ENCODE measurements around the gene NUAK2.

Gene NUAK2

DNA sequence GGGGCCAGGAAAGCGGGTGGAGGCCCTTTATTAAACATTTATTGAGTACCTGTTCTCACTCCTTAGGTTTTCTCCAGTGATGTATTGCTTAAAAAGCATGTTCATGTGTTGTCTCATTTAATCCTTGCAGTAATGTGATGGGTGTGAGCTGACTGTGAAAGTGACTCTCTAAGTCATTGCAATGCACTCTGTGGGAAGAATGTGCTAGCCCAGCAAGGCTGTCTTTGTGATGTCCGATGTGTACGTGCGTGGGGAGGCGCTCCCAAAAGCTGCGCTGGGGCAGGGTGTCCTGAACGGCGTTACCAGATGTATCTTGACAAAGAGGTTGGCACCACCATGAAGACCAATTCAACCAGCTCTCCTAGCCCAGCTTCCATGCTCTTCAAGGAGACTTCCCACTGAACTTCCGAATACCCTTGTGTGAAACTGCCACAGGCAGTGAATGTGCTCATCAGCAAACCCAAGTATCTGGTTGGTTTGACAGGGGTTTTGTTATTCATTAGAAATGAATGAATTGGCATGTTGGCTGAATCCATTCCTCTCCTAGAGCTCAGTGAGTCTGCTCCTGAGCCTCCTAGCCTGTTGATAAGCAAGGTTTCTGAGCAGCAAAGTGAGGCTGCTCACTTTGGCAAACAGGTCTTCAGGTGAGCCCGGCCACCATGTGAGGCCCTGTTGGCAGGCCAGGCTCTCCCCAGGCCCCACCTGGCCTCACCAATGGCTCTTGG lies 28.0 kb downstream of the NUAK2 start:
- H3K4me2 ChIP-seq (ENCODE audit: low read depth, low read length, poor library complexity, severe bottlenecking): no peak overlapping the region
- no peaks in the 10 kb centered on the region for H3K79me2 ChIP-seq (ENCODE audit: insufficient read depth, low read length)

DNA sequence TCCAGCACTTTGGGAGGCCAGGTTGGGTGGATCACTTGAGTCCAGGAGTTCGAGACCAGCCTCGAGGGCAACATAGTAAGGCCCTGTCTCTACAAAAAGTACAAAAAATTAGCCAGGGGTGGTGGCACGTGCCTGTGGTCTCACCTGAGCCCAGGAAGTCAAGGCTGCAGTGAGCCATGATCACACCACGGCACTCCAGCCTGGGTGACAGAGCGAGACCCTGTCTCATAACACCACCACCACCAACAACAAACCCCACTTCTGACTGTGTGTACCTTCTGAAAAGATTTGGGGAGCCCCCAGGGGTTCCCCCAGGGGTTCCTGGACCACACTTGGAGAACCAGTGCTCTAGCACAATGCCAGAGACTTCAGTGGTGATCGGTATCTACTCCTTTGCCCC lies 29.9 kb downstream of the NUAK2 start:
- peaks cover 14% of the 10 kb centered on the region for H3F3A ChIP-seq (ENCODE audit: insufficient read depth)
- no peak overlapping the region for H3K4me2 ChIP-seq (ENCODE audit: low read depth, low read length, poor library complexity, severe bottlenecking)
- no peak overlapping the region for H3K4me3 ChIP-seq (ENCODE audit: insufficient read depth, low read length, poor library complexity, severe bottlenecking)
- H3K27ac ChIP-seq (ENCODE audit: low read depth, low read length): no peak overlapping the region
- H4K20me1 ChIP-seq (ENCODE audit: low read depth, low read length): no peaks in the 10 kb centered on the region
- H3K9me3 ChIP-seq (ENCODE audit: insufficient read depth, low read length): no peaks in the 10 kb centered on the region
- no peaks in the 10 kb centered on the region for H3K36me3 ChIP-seq (ENCODE audit: low read length)
- TF ChIP-seq, protein P1, sequence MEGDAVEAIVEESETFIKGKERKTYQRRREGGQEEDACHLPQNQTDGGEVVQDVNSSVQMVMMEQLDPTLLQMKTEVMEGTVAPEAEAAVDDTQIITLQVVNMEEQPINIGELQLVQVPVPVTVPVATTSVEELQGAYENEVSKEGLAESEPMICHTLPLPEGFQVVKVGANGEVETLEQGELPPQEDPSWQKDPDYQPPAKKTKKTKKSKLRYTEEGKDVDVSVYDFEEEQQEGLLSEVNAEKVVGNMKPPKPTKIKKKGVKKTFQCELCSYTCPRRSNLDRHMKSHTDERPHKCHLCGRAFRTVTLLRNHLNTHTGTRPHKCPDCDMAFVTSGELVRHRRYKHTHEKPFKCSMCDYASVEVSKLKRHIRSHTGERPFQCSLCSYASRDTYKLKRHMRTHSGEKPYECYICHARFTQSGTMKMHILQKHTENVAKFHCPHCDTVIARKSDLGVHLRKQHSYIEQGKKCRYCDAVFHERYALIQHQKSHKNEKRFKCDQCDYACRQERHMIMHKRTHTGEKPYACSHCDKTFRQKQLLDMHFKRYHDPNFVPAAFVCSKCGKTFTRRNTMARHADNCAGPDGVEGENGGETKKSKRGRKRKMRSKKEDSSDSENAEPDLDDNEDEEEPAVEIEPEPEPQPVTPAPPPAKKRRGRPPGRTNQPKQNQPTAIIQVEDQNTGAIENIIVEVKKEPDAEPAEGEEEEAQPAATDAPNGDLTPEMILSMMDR (IDR thresholded peaks at IDR 0.05; ENCODE audit: insufficient read depth, low read length, poor library complexity, severe bottlenecking): no peak
- TF ChIP-seq EZH2phosphoT487 (conservative IDR thresholded peaks at IDR 0.05; ENCODE audit: low read length): no peak
- H2AFZ ChIP-seq (ENCODE audit: low read depth, low read length, severe bottlenecking): no peak overlapping the region
- H3K27me3 ChIP-seq (ENCODE audit: low read length): no peaks in the 10 kb centered on the region
- H3K9ac ChIP-seq (ENCODE audit: low read length): no peak overlapping the region
- no peaks in the 10 kb centered on the region for H3K79me2 ChIP-seq (ENCODE audit: insufficient read depth, low read length)
- no peaks in the 10 kb centered on the region for H3K9me2 ChIP-seq (replicated peaks; ENCODE audit: insufficient read depth, low read length)

More for the DNA sequence above, 28.0 kb downstream of the NUAK2 start:
- TF ChIP-seq, protein P1 (IDR thresholded peaks at IDR 0.05; ENCODE audit: insufficient read depth, low read length, poor library complexity, severe bottlenecking): no peak
- no peak for TF ChIP-seq EZH2phosphoT487 (conservative IDR thresholded peaks at IDR 0.05; ENCODE audit: low read length)
- no peaks in the 10 kb centered on the region for H3F3A ChIP-seq (ENCODE audit: insufficient read depth)
- no peak overlapping the region for H3K4me3 ChIP-seq (ENCODE audit: insufficient read depth, low read length, poor library complexity, severe bottlenecking)
- no peaks in the 10 kb centered on the region for H4K20me1 ChIP-seq (ENCODE audit: low read depth, low read length)
- no peak overlapping the region for H3K27ac ChIP-seq (ENCODE audit: low read depth, low read length)
- H3K9me3 ChIP-seq (ENCODE audit: insufficient read depth, low read length): no peaks in the 10 kb centered on the region
- H3K9me2 ChIP-seq (replicated peaks; ENCODE audit: insufficient read depth, low read length): no peaks in the 10 kb centered on the region
- H3K9ac ChIP-seq (ENCODE audit: low read length): no peak overlapping the region
- no peak overlapping the region for H2AFZ ChIP-seq (ENCODE audit: low read depth, low read length, severe bottlenecking)
- no peaks in the 10 kb centered on the region for H3K27me3 ChIP-seq (ENCODE audit: low read length)
- no peaks in the 10 kb centered on the region for H3K36me3 ChIP-seq (ENCODE audit: low read length)

DNA sequence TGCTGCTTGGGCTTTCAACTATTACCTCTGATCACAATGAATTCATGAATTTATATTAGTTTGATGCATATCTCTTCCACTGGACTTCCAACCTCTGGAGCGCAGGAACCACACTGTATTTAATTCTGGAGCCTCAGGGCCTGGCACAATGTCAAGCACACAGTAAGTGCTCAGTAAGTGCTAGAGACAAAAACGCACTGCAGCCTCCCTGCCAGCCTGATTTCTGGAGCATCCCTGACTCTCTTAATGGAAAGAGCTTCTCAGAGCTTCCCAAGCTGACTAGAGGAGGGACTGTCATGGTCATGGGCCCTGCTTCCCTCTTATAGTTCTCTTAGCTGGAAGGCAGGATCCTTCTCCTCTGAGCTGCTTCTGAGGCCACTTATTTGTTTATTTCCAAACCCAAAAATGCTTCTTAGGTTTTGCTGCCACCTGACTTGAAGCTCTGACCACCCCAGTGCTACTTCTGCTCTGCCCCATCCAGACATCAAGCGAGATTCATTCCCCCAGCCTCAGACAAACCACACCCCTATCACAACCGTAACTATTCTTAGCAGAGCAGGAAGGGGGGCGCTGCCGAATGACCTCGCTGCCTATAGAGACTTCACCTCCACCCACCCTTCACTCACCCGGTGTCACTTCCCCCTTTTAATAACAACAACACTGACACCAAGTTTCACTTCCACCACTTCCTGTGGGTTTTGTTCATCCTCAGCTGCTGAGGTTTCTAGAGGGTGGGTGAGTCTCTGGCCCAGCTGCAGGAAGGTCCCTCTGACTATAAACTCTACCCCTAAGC lies 33.6 kb downstream of the NUAK2 start:
- Histone ChIP-seq H3K9me2 (replicated peaks; ENCODE audit: insufficient read depth, low read length) (no peaks in the 10 kb centered on the region), H3K9me3 (ENCODE audit: insufficient read depth, low read length) (no peaks in the 10 kb centered on the region), H3K36me3 (ENCODE audit: low read length) (no peaks in the 10 kb centered on the region), H3K4me3 (ENCODE audit: insufficient read depth, low read length, poor library complexity, severe bottlenecking) (no peak overlapping the region), H3K27me3 (ENCODE audit: low read length) (no peaks in the 10 kb centered on the region), H3K9ac (ENCODE audit: low read length) (peak overlapping the region; percentile 50), H4K20me1 (ENCODE audit: low read depth, low read length) (no peaks in the 10 kb centered on the region), H3K27ac (ENCODE audit: low read depth, low read length) (peak overlapping the region; percentile 94), H3K79me2 (ENCODE audit: insufficient read depth, low read length) (no peaks in the 10 kb centered on the region), H3K4me2 (ENCODE audit: low read depth, low read length, poor library complexity, severe bottlenecking) (peak overlapping the region; percentile 64), H2AFZ (ENCODE audit: low read depth, low read length, severe bottlenecking) (no peak overlapping the region), H3F3A (ENCODE audit: insufficient read depth) (peaks cover 37% of the 10 kb centered on the region)
- TF ChIP-seq, protein P1 (IDR thresholded peaks at IDR 0.05; ENCODE audit: insufficient read depth, low read length, poor library complexity, severe bottlenecking): no peak
- TF ChIP-seq EZH2phosphoT487 (conservative IDR thresholded peaks at IDR 0.05; ENCODE audit: low read length): no peak

Measured in SU-DHL-6 (cell line).